Measurements from ENCODE around the gene ELMO2. TPM values are rescaled to one million over a fixed set of nuclear protein-coding genes. Genes with fewer than 3 reads are reported as not detected.
A peak's percentile ranks its signal among the peaks of the same experiment; 100 is the strongest.

ELMO2 gene
- total and polyA plus RNA-seq, 5 experiments from 2014 or later: 26.2 to 58.0 (median 51.1) TPM

GRCh38 chr20:46354920-46355654 lies 51.3 kb downstream of the ELMO2 start:
- H3K36me3 Mint-ChIP-seq: peaks cover 0 to 49% (median 3%) of the 10 kb centered on the region in 3 donors
- H3K4me1 Mint-ChIP-seq: peaks cover 47 to 60% (median 58%) of the 10 kb centered on the region in 4 donors
- peak overlapping the region in 9 of 10 donors; percentile 58 to 91 (median 76) for H3K27ac Mint-ChIP-seq
- H3K9me3 Mint-ChIP-seq: no peaks in the 10 kb centered on the region
- POLR2A ChIA-PET: interaction anchor here (1.5 to 2.3 kb wide), 3 partner anchors 10 to 51 kb away, joined by 4 to 12 read pairs (median 5); partner anchors contain the start of gene ELMO2
- H3K27me3 Mint-ChIP-seq: no peaks in the 10 kb centered on the region
- ATAC-seq (no peak), DNase-seq (no peak)
- peak overlapping the region in 5 of 10 donors; percentile 20 to 63 (median 57) for H3K4me3 Mint-ChIP-seq

- no peaks in the 10 kb centered on the region for H3K9me3 Mint-ChIP-seq
- H3K27me3 Mint-ChIP-seq: no peaks in the 10 kb centered on the region
- H3K36me3 Mint-ChIP-seq: peaks cover 0 to 47% (median 3%) of the 10 kb centered on the region in 3 donors
- H3K4me3 Mint-ChIP-seq: no peak overlapping the region
- H3K27ac Mint-ChIP-seq: peak overlapping the region in 4 of 10 donors; percentile 67 to 91 (median 78)
- H3K4me1 Mint-ChIP-seq: peaks cover 40 to 56% (median 50%) of the 10 kb centered on the region in 4 donors
- no peak for ATAC-seq
- no peak for DNase-seq
- POLR2A ChIA-PET: no interaction called here
Measured at GRCh38 chr20:46354207-46354555, 52.2 kb downstream of the ELMO2 start.

GRCh38 chr20:46353500-46354206 lies 52.8 kb downstream of the ELMO2 start:
- H3K27ac Mint-ChIP-seq: peak overlapping the region in 8 of 10 donors; percentile 15 to 91 (median 49)
- peaks cover 38 to 51% (median 47%) of the 10 kb centered on the region in 4 donors for H3K4me1 Mint-ChIP-seq

GRCh38 chr20:46352370-46352938 lies 54.0 kb downstream of the ELMO2 start:
- Mint-ChIP-seq H3K27me3 (no peaks in the 10 kb centered on the region), H3K4me1 (peaks cover 26 to 43% (median 37%) of the 10 kb centered on the region in 4 donors), H3K9me3 (no peaks in the 10 kb centered on the region), H3K27ac (peak overlapping the region in 8 of 10 donors; percentile 18 to 91 (median 56)), H3K4me3 (no peak overlapping the region), H3K36me3 (peaks cover 0 to 43% (median 3%) of the 10 kb centered on the region in 3 donors)
- POLR2A ChIA-PET: no interaction called here
- DNase-seq: no peak
- no peak for ATAC-seq

More at GRCh38 chr20:46353500-46354206, 52.8 kb downstream of the ELMO2 start:
- no peak overlapping the region for H3K4me3 Mint-ChIP-seq
- DNase-seq (no peak), ATAC-seq (no peak)
- no peaks in the 10 kb centered on the region for H3K9me3 Mint-ChIP-seq
- peaks cover 0 to 47% (median 3%) of the 10 kb centered on the region in 3 donors for H3K36me3 Mint-ChIP-seq
- POLR2A ChIA-PET: no interaction called here
- no peaks in the 10 kb centered on the region for H3K27me3 Mint-ChIP-seq

- DNase-seq (no peak), ATAC-seq (no peak)
- peaks cover 18 to 38% (median 30%) of the 10 kb centered on the region in 4 donors for H3K4me1 Mint-ChIP-seq
- peak overlapping the region in 6 of 10 donors; percentile 47 to 91 (median 71) for H3K27ac Mint-ChIP-seq
- no peaks in the 10 kb centered on the region for H3K27me3 Mint-ChIP-seq
- no peaks in the 10 kb centered on the region for H3K9me3 Mint-ChIP-seq
- POLR2A ChIA-PET: no interaction called here
- peaks cover 0 to 49% (median 3%) of the 10 kb centered on the region in 3 donors for H3K36me3 Mint-ChIP-seq
- H3K4me3 Mint-ChIP-seq: no peak overlapping the region
Measured at GRCh38 chr20:46351357-46352058, 54.9 kb downstream of the ELMO2 start.

- ATAC-seq (no peak), DNase-seq (no peak)
- H3K4me1 Mint-ChIP-seq: peaks cover 15 to 36% (median 27%) of the 10 kb centered on the region in 4 donors
- peak overlapping the region in 6 of 10 donors; percentile 7 to 91 (median 68) for H3K27ac Mint-ChIP-seq
- H3K4me3 Mint-ChIP-seq: no peak overlapping the region
- no peaks in the 10 kb centered on the region for H3K27me3 Mint-ChIP-seq
- POLR2A ChIA-PET: no interaction called here
- H3K9me3 Mint-ChIP-seq: no peaks in the 10 kb centered on the region
- H3K36me3 Mint-ChIP-seq: peaks cover 0 to 52% (median 3%) of the 10 kb centered on the region in 3 donors
Measured at GRCh38 chr20:46350986-46351267, 55.5 kb downstream of the ELMO2 start.

- Mint-ChIP-seq H3K4me1 (peaks cover 9 to 31% (median 23%) of the 10 kb centered on the region in 4 donors), H3K27me3 (no peaks in the 10 kb centered on the region), H3K9me3 (no peaks in the 10 kb centered on the region), H3K4me3 (no peak overlapping the region), H3K27ac (peak overlapping the region in 7 of 10 donors; percentile 7 to 91 (median 58)), H3K36me3 (peaks cover 0 to 49% (median 3%) of the 10 kb centered on the region in 3 donors)
- DNase-seq: no peak
- POLR2A ChIA-PET: interaction anchor here (1.2 to 1.5 kb wide), 2 partner anchors 8 to 11 kb away, joined by 3 to 5 read pairs; no protein-coding TSS in a partner anchor
- ATAC-seq: no peak
Measured at GRCh38 chr20:46350201-46350985, 56.0 kb downstream of the ELMO2 start.

GRCh38 chr20:46349742-46350056 lies 56.7 kb downstream of the ELMO2 start:
- no peak overlapping the region for H3K4me3 Mint-ChIP-seq
- H3K27ac Mint-ChIP-seq: peak overlapping the region in 2 of 10 donors; percentile 31 to 80
- H3K27me3 Mint-ChIP-seq: no peaks in the 10 kb centered on the region
- DNase-seq (no peak), ATAC-seq (no peak)
- peaks cover 9 to 35% (median 25%) of the 10 kb centered on the region in 4 donors for H3K4me1 Mint-ChIP-seq
- POLR2A ChIA-PET: interaction anchor here (0.5 to 1.5 kb wide), 4 partner anchors 9 to 341 kb away, joined by 3 to 5 read pairs (median 4); no protein-coding TSS in a partner anchor
- H3K36me3 Mint-ChIP-seq: peaks cover 0 to 49% (median 3%) of the 10 kb centered on the region in 3 donors
- H3K9me3 Mint-ChIP-seq: no peaks in the 10 kb centered on the region

GRCh38 chr20:46349035-46349741 lies 57.2 kb downstream of the ELMO2 start:
- Mint-ChIP-seq H3K27me3 (no peaks in the 10 kb centered on the region), H3K9me3 (no peaks in the 10 kb centered on the region), H3K36me3 (peaks cover 0 to 45% (median 3%) of the 10 kb centered on the region in 3 donors), H3K27ac (peak overlapping the region in 6 of 10 donors; percentile 25 to 80 (median 50)), H3K4me1 (peaks cover 7 to 35% (median 24%) of the 10 kb centered on the region in 4 donors), H3K4me3 (no peak overlapping the region)
- peak in 7 of 10 donors; percentile 15 to 48 (median 39) for DNase-seq
- POLR2A ChIA-PET: interaction anchor here (0.5 to 1.5 kb wide), 5 partner anchors 9 to 341 kb away, joined by 3 to 5 read pairs (median 3); no protein-coding TSS in a partner anchor
- ATAC-seq: peak; percentile 50 to 61

- peaks cover 12 to 38% (median 25%) of the 10 kb centered on the region in 4 donors for H3K4me1 Mint-ChIP-seq
- peaks cover 0 to 38% (median 3%) of the 10 kb centered on the region in 3 donors for H3K36me3 Mint-ChIP-seq
- POLR2A ChIA-PET: interaction anchor here (1.0 kb wide), 1 partner anchor 14 kb away, joined by 3 read pairs; no protein-coding TSS in a partner anchor
- H3K27me3 Mint-ChIP-seq: peaks cover 0 to under 1% (median 0%) of the 10 kb centered on the region in 5 donors
- ATAC-seq: no peak
- H3K9me3 Mint-ChIP-seq: no peaks in the 10 kb centered on the region
- no peak for DNase-seq
- H3K27ac Mint-ChIP-seq: peak overlapping the region in 2 of 10 donors; percentile 21 to 53
- no peak overlapping the region for H3K4me3 Mint-ChIP-seq
Measured at GRCh38 chr20:46347841-46348803, 58.3 kb downstream of the ELMO2 start.

Data from naive thymus-derived CD8-positive, alpha-beta T cell (primary cell).